Fibroblast of villous mesenchyme (primary cell): ENCODE data around the gene PKM. TPM values are rescaled to one million over a fixed set of nuclear protein-coding genes. Genes with fewer than 3 reads are reported as not detected.

ENCODE experiments used
- DNase-seq: peaks from one replicate; pipeline ENCODE4 v3.0.0-alpha.2; 2010; ENCODE audit warnings: low read depth
- H3K4me3 ChIP-seq: 2 replicates; pipeline ENCODE4 v1.5.1; 2011; ENCODE audit warnings: low read depth, mild to moderate bottlenecking, low read length
- total RNA-seq: library from RNA; depleted of rRNA; stranded (reverse); fragments of >200 nt; gene quantifications from 2 replicates; pipeline ENCODE4 v1.2.3, GENCODE V29; 2012
- TF ChIP-seq, protein P1 (sequence below): IDR thresholded peaks from 2 replicates; pipeline ENCODE4 v1.5.1; 2012; ENCODE audit warnings: low read depth, mild to moderate bottlenecking, low read length; ENCODE audit not compliant: insufficient read depth

Gene PKM
- total RNA-seq, 1 donor: 2,239 TPM

DNA sequence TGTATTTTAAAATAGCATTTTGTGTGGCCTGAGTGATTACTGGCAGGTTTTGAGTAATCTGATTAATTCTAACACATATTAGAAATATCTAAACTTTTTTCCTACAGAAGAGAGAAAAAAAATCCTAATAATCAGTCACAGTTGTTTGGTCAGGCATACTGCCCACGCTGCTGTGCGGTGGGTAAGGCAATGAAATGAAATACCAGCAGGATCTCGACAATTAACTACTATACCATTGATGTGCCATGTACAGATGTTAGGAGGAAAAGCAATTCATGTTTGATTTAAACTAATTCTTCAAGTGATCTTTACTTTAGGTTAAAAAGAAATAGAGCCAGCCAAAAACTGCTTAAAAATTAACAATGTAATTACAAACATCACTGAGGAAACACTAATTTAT is 38.6 kb downstream of the PKM start:
- H3K4me3 ChIP-seq: no peak overlapping the region
- DNase-seq: no peak
- TF ChIP-seq, protein P1, sequence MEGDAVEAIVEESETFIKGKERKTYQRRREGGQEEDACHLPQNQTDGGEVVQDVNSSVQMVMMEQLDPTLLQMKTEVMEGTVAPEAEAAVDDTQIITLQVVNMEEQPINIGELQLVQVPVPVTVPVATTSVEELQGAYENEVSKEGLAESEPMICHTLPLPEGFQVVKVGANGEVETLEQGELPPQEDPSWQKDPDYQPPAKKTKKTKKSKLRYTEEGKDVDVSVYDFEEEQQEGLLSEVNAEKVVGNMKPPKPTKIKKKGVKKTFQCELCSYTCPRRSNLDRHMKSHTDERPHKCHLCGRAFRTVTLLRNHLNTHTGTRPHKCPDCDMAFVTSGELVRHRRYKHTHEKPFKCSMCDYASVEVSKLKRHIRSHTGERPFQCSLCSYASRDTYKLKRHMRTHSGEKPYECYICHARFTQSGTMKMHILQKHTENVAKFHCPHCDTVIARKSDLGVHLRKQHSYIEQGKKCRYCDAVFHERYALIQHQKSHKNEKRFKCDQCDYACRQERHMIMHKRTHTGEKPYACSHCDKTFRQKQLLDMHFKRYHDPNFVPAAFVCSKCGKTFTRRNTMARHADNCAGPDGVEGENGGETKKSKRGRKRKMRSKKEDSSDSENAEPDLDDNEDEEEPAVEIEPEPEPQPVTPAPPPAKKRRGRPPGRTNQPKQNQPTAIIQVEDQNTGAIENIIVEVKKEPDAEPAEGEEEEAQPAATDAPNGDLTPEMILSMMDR: no peak

DNA sequence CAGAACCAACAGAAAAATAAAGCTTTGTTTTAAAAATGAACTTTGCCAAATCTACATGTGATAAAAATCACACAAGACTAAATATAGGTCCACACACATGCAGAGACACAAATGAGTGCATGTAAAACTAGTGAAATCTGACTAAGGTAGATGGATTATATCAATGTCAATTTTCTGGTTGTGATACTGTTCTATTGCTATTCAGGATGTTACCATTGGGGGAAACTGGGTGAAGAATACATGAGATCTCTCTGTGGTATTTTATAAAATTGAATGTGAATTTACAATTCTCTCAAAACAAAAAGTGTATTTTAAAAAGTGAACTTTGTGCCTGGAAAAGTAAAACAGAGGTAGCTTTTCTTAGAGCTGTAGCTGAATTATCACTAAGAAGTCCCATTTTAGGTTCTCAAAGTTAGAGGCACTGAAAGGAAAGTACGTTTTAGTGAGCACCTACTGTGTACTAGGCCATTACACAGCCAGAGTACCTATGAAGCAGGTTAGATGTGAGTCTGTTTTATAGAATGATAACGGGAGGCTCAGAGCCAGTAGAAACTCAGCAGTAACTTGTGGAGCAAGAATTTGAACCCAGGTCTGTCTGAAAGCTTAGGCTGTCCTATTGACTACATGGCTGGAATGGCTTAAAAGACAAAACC is 41.6 kb downstream of the PKM start:
- DNase-seq: no peak
- TF ChIP-seq, protein P1: no peak
- no peak overlapping the region for H3K4me3 ChIP-seq

DNA sequence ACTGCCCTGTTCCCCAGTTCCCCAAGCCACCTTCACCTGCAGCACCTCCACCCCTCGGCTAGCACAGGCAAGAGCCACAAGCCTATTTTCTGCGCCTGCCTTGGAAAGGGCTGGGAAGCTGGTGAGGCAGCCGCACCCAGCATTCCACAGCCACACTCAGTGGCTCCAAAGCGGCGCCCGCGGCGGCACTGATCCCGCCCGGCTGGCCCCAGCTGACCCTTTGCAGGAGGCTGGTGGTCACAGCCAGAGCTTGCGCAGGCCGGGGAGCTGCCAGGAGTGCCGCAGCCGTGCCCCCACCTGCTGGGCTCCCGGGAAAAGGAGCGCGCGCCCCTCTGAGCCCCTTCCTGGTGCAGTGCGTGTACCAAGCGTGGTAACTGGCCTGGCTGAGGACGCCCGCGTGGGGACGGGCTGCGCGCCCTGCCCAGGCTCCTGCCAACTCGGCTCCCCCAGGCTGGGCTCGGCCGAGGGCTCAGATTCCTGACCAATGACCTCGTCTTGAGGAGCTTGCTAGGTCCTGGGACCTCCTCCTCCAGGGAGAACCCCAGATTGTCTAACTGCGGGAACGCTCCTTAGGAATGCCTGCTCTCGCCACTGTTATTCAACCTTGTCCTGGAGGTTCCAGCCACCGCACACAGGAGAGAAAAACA is 46.7 kb downstream of the PKM start:
- H3K4me3 ChIP-seq: peak overlapping the region; percentile 14
- TF ChIP-seq, protein P1: no peak
- DNase-seq: peak; percentile 13

DNA sequence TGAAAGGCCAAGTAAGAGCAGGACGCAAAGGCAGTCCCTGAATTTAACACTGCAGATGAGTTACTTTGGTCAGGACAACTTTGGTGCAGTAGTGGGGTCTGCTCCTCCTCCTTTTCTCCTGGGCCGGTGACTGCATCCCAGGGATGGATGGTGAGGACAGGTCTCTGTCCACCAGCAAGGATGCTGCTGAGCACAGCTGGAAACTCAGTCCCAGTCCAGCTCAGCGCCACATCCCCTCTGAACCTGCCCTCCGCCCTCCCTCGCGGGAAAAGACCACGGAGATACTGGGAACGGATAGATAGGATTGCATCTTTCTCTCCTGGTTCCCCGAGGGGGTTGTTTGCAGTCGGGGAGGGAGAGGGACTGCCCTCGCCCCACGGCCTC is 47.2 kb downstream of the PKM start:
- TF ChIP-seq, protein P1: no peak
- peak overlapping the region; percentile 14 for H3K4me3 ChIP-seq
- no peak for DNase-seq

DNA sequence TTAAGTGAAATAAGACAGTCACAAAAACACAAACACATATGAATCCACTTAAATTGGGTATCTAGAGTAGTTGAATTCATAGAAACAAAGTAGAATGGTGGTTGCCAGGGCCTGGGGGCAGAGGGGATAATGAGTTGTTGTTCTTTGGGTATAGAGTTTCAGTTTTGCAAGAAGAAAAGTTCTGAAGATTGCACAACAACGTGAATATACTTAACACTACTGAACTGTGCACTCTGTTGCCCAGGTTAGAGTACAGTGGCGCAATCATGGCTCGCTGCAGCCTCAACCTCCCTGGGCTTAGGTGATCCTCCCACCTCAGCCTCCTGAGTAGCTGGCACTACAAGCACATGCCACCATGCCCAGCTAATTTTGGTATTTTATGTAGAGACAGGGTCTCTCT is 48.3 kb downstream of the PKM start:
- TF ChIP-seq, protein P1: no peak
- no peak overlapping the region for H3K4me3 ChIP-seq
- peak; percentile 28 for DNase-seq

DNA sequence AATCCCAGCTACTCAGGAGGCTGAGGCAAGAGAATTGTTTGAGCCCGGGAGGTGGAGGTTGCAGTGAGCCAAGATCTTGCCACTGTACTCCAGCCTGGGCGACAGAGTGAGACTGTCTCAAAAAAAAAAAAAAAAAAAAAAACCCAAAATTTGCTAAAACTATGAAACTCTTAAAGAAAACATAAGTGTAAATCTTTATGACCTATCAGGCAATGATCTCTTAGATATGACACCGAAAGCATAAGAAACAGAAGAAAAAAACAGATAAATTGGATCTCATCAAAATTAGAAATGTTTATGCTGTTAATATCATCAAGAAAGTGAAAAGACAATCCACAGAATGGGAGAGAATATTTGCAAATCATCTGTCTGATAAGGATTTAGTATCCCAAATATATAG is 48.7 kb downstream of the PKM start:
- H3K4me3 ChIP-seq: no peak overlapping the region
- TF ChIP-seq, protein P1: no peak
- DNase-seq: no peak

DNA sequence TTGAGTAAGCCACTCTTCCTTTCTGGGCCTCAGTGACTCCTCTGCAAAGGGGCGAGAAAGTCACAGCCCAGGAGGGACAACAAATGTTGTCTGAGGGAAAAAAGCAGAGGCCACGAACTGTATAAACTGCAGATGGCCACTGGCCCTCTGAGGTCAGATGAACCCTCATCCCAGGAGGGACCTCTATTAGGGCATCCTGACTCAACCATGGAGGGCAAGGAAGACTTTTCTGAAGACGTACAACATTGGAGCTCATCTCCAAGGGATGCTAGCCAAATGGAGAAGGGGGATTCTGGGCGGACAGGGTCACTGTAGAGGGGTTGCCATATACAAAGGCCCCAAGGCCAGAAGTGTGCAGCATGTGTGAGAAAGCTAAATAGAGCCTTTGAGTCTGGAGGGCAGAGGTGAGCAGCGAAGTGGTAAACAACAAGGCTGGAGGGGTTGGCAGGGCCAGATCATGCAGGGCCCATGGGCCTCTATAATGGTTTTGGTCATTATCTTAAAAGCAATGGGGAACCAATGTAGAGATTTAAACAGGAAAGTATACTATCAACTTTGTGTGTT is 50.1 kb downstream of the PKM start:
- DNase-seq: no peak
- TF ChIP-seq, protein P1: no peak
- no peak overlapping the region for H3K4me3 ChIP-seq
